ENCODE measurements around the gene DAPK1.
"Not testable (repeated sequence)": the region's sequence is repeated elsewhere in the genome, so short reads cannot be mapped to it uniquely, and the experiment has no call there.

DAPK1 gene

GRCh38 chr9:87733273-87734052, 235.8 kb downstream of the DAPK1 start:
- DNase-seq (ENCODE audit: low read depth, low spot score): no peak

GRCh38 chr9:87734106-87734505, 236.4 kb downstream of the DAPK1 start:
- no peak for DNase-seq (ENCODE audit: low read depth, low spot score)

DNA sequence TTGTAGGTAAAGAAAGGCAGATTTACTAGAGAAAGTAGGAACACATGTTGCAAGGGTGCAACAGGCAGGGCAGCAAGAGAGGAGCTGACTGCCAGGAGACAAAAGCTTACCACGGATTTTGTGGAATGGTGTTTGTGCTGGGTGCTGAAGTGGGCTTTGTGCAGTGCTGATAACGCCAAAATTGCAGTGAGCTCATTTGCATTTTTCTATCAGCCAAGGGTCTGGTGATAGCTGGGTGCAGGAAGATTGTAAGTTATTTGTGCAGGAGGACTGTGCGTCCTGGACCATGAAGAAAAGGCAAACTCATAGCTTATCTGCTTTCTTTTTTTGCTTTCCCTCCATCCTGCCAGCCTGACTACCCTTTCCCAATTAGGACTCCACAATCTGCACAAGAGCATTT, 241.9 kb downstream of the DAPK1 start:
- DNase-seq (ENCODE audit: low read depth, low spot score): no peak

DNA sequence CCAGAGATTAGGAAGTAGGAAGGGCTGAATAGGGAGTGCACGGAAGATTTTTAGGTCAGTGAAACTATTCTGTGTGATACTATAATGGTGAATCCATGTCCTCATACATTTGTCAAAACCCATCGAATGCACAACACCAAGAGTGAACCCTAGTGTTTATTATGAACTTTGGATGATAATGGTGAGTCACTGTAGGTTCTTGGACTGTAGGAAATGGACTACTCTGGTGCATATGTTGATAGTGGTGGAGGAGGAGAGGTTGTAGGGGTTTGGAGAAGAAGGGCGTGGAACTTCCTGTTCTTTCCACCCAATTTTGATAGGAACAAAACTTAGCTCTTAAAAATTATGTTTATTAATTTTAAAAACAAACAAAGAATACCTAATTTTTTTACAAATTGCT, 242.5 kb downstream of the DAPK1 start:
- no peak for DNase-seq (ENCODE audit: low read depth, low spot score)

- no peak for DNase-seq (ENCODE audit: low read depth, low spot score)
Measured at GRCh38 chr9:87741326-87741725, 243.7 kb downstream of the DAPK1 start.

DNA sequence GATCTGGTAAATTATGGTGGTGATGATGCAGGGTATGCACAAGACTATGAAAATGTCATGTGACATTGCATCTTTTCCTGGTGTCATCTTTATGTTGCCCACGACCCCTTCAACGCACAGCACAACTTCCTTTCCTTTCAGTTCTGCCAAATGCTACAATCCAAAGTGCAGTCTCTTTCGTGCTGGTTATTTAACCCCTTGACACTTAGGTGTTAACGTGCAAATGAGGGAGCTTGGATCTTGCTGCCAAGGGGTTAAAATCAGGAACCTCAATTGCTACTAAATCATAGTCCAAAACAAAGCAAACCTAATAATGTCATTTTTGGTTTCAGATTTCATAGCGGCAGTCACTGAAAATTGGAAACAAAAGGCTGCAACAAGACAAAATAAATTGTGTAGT, 244.2 kb downstream of the DAPK1 start:
- DNase-seq (ENCODE audit: low read depth, low spot score): no peak

GRCh38 chr9:87742813-87743428, 245.3 kb downstream of the DAPK1 start:
- DNase-seq (ENCODE audit: low read depth, low spot score): no peak

GRCh38 chr9:87744247-87744646, 246.6 kb downstream of the DAPK1 start:
- not testable (repeated sequence) for DNase-seq (ENCODE audit: low read depth, low spot score)

DNA sequence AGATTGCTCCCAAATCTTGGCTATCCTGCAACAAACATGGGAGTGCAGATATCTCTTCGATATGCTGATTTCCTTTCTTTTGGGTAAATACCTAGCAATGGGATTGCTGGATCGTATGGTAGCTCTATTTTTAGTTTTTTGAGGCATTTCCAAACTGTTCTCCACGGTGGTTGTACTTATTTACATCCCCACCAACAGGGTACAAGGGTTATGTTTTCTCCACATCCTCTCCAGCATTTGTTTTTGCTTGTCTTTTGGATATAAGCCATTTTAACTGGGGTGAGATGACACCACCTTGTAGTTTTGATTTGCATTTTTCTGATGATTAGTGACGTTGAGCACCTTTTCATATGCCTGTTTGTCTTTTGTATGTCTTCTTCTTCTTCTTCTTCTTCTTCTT, 248.5 kb downstream of the DAPK1 start:
- no peak for DNase-seq (ENCODE audit: low read depth, low spot score)

- no peak for DNase-seq (ENCODE audit: low read depth, low spot score)
Measured at GRCh38 chr9:87748881-87749280, 251.2 kb downstream of the DAPK1 start.

DNA sequence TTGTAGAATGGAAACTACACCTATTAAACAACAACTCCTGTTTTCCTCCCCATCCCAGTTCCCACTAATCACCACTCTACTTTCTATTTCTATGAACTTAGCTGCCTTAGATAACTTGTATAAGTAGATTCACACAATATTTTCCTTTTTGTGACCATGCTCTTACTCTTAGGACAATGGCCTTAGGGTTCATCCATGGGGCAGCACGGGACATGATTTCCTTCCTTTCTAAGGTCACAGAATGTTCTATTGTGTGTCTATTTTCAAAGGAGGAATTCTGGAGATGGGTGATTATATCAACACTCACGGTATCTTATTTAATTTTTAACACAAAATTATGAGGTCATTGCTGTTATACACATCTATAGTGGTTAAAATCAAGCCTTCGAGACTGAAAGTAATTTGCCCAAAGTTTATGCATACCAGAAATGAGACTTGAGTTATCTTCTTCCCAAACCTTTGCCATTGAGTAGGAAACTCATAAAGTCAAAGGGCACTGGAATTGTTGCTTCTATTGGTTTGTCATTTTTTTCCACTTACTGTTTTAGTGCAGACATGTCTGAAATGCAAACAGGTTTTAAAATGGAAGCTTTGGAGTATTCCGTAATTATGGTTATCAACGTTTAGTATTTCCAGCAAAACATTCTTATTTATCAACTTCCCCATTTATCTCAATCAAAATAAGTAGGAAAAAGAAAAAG, 251.8 kb downstream of the DAPK1 start:
- DNase-seq (ENCODE audit: low read depth, low spot score): no peak

DNA sequence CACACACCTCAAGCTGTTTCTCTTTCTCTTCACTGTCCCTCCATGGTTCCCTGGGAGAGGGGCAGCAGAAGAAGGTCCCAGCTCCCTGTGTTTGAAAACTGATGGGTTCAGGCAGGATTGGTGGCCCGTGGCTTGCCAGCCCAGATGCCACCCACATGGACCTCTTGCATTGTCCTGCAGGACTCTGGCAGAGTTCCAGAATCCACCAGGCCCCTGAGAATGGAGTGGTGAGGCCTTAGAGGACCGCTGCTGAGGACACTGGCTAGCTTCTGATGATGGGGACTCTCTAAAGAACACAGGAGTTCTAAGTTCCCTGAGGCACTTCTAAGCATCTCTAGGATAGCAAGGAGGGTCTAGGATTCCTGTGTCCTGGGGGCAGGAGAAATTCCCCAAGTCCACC, 253.1 kb downstream of the DAPK1 start:
- DNase-seq (ENCODE audit: low read depth, low spot score): no peak

GRCh38 chr9:87751423-87751822, 253.8 kb downstream of the DAPK1 start:
- DNase-seq (ENCODE audit: low read depth, low spot score): no peak

- DNase-seq (ENCODE audit: low read depth, low spot score): peak; percentile 4
Measured at GRCh38 chr9:87751868-87752267, 254.2 kb downstream of the DAPK1 start.

DNA sequence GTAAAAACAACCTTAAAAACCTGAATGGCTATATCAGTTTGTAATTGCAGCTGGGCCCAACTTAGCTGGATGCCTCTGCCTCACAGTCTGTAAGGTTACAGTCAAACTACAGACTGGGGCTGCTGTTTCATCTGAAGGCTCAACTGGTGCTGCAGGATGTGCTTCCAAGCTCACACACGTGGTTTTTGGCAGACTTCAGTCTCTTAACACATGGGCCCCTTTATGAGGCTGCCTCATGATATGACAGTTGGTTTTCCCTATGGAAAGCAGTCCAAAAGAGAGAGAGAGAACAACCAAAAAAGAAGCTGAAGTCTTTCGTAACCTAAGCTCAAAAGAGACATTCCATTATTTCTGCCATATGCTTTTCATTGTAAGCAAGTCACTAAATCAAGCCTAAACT, 255.6 kb downstream of the DAPK1 start:
- DNase-seq (ENCODE audit: low read depth, low spot score): no peak
